ENCODE data around the gene TSHR.

GRCh38 chr14:81103443-81103842, 148.0 kb downstream of the TSHR start:
- TF ChIP-seq CTCF (IDR thresholded peaks at IDR 0.05; ENCODE audit: low read depth, low read length, poor library complexity, severe bottlenecking): no peak
- TF ChIP-seq EZH2phosphoT487 (IDR thresholded peaks at IDR 0.05; ENCODE audit: borderline replicate concordance, low read length): no peak

Measured in DOHH2 (cell line).